GM11168 (cell line): Measurements from ENCODE around the gene VEGFA.

Source experiments
- in situ Hi-C: fragments of 300-500 bp; cut with MboI; formaldehyde crosslinking; loops from one replicate; pipeline ENCODE4 v1.12.0; 2022; ENCODE audit warnings: low sequenced_read_pairs; ENCODE audit not compliant: unreplicated experiment

Gene VEGFA

GRCh38 chr6:43757966-43758616 is 11.9 kb upstream of the VEGFA start:
- in situ Hi-C loops = no loop called here

GRCh38 chr6:43758617-43759050 is 11.4 kb upstream of the VEGFA start:
- in situ Hi-C loops = no loop called here

- in situ Hi-C loops = no loop called here
Measured at GRCh38 chr6:43759136-43759906, 10.7 kb upstream of the VEGFA start.

- in situ Hi-C loops = loop anchor here (5.0 kb wide), 1 partner anchor 33 kb away; no protein-coding TSS in a partner anchor
Measured at GRCh38 chr6:43759907-43760206, 10.2 kb upstream of the VEGFA start.

GRCh38 chr6:43760210-43761168 is 9.5 kb upstream of the VEGFA start:
- in situ Hi-C loops = loop anchor here (5.0 kb wide), 1 partner anchor 33 kb away; no protein-coding TSS in a partner anchor

GRCh38 chr6:43761666-43762409 is 8.2 kb upstream of the VEGFA start:
- in situ Hi-C loops = loop anchor here (5.0 kb wide), 1 partner anchor 35 kb away; no protein-coding TSS in a partner anchor

GRCh38 chr6:43762410-43762768 is 7.6 kb upstream of the VEGFA start:
- in situ Hi-C loops = loop anchor here (5.0 kb wide), 1 partner anchor 35 kb away; no protein-coding TSS in a partner anchor

- in situ Hi-C loops = loop anchor here (5.0 kb wide), 1 partner anchor 36 kb away; no protein-coding TSS in a partner anchor
Measured at GRCh38 chr6:43762966-43763695, 6.9 kb upstream of the VEGFA start.

- in situ Hi-C loops = loop anchor here (5.0 kb wide), 1 partner anchor 37 kb away; no protein-coding TSS in a partner anchor
Measured at GRCh38 chr6:43763812-43764522, 6.0 kb upstream of the VEGFA start.

- in situ Hi-C loops = loop anchor here (5.0 kb wide), 1 partner anchor 37 kb away; no protein-coding TSS in a partner anchor
Measured at GRCh38 chr6:43764772-43765171, 5.2 kb upstream of the VEGFA start.

- in situ Hi-C loops = no loop called here
Measured at GRCh38 chr6:43765776-43766499, 4.1 kb upstream of the VEGFA start.

- in situ Hi-C loops = no loop called here
Measured at GRCh38 chr6:43766500-43766853, 3.5 kb upstream of the VEGFA start.

GRCh38 chr6:43766964-43767461 is 3.0 kb upstream of the VEGFA start:
- in situ Hi-C loops = no loop called here

- in situ Hi-C loops = no loop called here
Measured at GRCh38 chr6:43767553-43768505, 2.2 kb upstream of the VEGFA start.

GRCh38 chr6:43768506-43768860 is 1.5 kb upstream of the VEGFA start:
- in situ Hi-C loops = no loop called here

GRCh38 chr6:43768983-43769525 is 957 bp upstream of the VEGFA start:
- in situ Hi-C loops = no loop called here
